KBM-7 (cell line): Measurements from ENCODE around the gene SREBF2.

Experiments
- DNase-seq: peaks from one replicate; pipeline ENCODE4 v3.0.0-alpha.2; 2015
- in situ Hi-C: fragments of 300-500 bp; cut with MboI; formaldehyde crosslinking; loops from 2 replicates; pipeline ENCODE4 v1.14.3; 2020; ENCODE audit warnings: low sequenced_read_pairs, low pct_unique_long_range_greater_than_20kb, mixed read lengths

Gene SREBF2

GRCh38 chr22:41836551-41836950, 3.6 kb downstream of the SREBF2 start:
- in situ Hi-C loops: no loop called here
- DNase-seq: no peak

- in situ Hi-C loops: no loop called here
- DNase-seq: no peak
These were observed 6.1 kb downstream of the SREBF2 start for GRCh38 chr22:41838842-41839618.

- DNase-seq: no peak
- in situ Hi-C loops: no loop called here
These were observed 7.3 kb downstream of the SREBF2 start for GRCh38 chr22:41840216-41840615.

- no peak for DNase-seq
- in situ Hi-C loops: no loop called here
These were observed 8.3 kb downstream of the SREBF2 start for GRCh38 chr22:41841085-41841712.

DNA sequence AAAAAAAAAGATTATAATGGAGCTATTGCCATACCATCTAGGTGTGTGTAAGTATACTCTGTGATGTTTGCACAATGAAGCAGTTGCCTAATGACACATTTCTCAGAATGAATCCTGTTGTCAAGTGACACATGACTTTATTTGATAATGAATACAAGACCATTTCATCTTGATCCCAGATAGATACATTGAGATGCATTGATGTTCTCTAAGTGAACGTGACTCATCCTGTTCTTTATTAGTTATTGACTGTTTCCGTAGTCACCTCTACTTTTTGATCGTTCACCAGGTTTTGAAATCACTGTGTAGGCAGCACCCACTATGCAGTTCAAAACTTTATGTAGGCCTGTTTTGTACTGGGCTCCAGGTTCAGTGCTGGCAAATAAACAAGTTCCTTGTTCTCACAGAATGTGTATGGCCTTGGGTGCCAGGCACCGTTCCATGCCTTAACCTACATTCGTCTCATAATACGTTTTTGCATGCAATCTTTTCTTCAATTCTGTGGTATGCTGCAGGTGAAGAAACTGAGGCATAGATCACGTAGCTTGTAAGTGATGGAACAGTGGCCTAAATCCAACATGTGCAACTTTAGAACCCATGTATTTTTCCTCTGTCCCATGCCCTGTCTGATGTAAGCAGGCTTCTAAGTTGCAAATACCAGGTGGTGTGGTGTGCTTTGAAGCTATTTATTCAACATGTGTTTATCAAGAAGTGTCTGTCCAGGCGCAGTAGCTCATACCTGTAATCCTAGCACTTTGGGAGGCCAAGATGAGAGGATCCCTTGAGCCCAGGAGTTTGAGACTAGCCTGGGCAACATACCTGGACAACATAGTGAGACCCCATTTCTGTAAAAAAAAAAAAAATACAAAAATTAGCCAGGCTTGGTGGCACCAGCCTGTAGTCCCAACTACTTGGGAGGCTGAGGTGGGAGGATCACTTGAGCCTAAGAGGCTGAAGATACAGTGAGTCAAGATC, 10.4 kb downstream of the SREBF2 start:
- no peak for DNase-seq
- in situ Hi-C loops: no loop called here

DNA sequence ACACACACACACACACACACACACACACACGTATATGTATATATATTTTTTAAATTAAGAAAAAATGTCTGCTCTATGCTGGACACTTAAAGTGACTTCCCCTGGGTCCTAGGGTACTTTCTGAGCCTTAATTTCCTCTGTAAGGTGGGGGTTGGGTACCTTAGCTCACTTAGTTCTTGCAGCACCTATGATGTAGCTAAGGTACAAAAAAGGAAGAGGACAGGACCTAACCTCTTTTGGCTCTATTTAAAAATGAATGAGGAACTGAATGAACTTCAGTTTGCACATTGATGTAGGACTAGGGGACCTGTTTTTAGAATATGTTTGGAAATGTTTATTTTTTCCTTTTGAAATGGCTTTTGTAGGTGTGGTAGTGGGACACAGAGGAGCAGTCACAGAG, 11.1 kb downstream of the SREBF2 start:
- in situ Hi-C loops: no loop called here
- DNase-seq: no peak

GRCh38 chr22:41844513-41844912, 11.6 kb downstream of the SREBF2 start:
- DNase-seq: no peak
- in situ Hi-C loops: no loop called here

GRCh38 chr22:41845380-41846267, 12.7 kb downstream of the SREBF2 start:
- in situ Hi-C loops: no loop called here

DNA sequence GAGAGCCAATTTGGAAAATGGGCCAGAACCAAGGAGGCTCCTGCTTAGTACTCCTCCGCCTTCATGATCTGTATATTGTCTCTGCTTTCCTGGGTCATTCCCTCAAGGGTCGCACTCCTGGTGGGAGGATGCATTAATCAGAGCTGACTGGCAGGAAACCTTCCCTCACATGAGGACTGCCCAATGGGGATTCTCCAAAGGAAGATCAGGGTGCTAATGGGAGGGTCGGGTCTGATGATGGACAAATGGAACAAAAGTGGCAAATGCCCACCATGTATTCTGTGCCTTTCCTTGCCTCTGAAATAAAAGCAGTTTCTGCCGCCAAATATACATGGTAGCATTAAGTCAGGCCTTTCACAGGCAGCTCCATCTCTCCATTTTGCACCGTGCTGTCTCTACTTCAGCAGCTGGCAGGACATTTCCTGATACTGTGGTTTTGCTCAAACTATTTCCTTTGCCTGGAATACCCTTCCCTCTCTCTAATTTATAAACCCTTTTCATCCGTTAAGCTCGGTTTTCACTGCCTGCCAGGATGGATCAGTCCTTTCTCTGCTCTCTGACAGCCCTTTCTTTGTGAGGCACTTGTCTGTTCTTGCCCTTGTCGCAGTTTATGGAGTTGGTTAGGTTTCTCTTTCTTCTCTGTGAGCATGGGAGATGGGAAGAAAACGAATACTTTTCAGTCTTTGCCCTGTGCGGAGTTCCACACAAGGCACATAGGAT, 13.5 kb downstream of the SREBF2 start:
- in situ Hi-C loops: no loop called here
- DNase-seq: no peak

More at GRCh38 chr22:41845380-41846267, 12.7 kb downstream of the SREBF2 start:
- DNase-seq: no peak

- DNase-seq: no peak
- in situ Hi-C loops: no loop called here
These were observed 14.4 kb downstream of the SREBF2 start for GRCh38 chr22:41847300-41847699.

DNA sequence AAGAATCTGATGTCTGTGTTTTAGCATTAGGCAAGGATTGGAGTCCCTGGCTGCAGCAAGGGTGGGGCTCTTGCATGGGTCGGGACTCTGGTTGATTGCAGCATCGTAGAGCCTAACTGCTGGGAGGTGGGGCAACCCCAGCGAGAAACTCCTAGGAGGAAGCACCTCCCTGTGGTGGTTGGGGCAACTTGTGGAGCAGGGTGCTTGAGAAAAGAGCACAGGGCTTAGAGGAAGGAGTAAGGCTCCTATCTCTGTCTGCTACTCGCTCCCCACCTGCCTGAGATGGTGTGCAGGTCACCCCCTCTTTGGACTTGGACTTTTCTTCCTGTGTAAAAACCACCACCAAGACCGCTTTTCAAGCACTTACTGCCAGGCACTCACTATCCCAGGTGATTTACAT, 15.6 kb downstream of the SREBF2 start:
- peak; percentile 63 for DNase-seq
- in situ Hi-C loops: no loop called here

DNA sequence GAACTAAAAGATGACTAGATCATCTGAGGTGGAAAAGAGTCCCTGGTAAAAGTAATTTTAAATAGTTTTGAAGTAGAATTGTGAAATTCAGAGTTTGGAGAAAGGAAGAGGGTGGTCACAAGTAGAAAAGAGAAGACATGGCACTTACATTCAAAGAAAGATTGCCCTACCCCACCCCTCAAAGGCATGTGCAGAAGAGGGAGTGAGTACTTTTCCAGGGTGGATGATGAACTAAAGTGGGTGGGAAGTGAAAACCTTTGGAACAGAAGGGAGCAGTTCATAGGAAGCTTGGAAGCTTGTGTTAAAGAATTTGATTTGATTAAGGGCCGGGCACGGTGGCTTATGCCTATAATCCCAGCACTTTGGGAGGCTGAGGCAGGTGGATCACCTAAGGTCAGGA, 23.6 kb downstream of the SREBF2 start:
- in situ Hi-C loops: no loop called here
- no peak for DNase-seq

GRCh38 chr22:41857155-41857859, 24.4 kb downstream of the SREBF2 start:
- in situ Hi-C loops: no loop called here
- DNase-seq: peak; percentile 84

DNA sequence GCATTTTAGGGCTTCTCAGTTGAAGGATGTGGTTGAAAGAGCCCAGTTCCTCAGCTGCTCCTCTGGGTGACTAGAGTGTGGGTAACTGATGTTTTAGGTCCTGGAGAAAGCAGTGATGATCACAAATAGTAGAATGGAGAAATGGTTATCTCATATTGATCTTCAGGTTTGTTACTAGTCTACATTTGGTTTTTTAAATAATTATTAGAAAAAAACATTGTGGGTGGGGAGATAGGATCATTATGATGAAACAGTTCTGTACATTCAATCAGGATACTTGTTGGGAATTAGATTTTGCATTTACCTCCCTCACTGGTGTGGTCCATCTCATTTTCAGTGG, 24.9 kb downstream of the SREBF2 start:
- no peak for DNase-seq
- in situ Hi-C loops: no loop called here

DNA sequence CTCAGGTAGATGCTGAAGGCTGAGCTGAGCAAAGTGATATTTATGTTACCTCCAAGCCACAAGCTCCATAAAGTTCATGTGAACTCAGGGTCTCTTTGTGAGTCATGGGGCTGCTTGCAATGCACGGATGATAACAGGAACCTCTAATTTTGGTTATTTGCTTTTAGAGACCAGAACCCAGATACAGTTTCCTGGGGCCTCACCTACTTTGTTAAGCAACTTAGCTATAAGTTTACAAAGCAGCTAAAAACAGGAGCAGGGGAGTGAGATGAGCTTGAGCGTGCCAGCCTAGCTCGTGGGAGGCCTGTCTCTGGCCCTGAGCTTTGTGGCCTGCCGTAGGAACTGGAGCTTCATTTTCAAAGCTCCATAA, 29.2 kb downstream of the SREBF2 start:
- DNase-seq: peak; percentile 38
- in situ Hi-C loops: no loop called here

DNA sequence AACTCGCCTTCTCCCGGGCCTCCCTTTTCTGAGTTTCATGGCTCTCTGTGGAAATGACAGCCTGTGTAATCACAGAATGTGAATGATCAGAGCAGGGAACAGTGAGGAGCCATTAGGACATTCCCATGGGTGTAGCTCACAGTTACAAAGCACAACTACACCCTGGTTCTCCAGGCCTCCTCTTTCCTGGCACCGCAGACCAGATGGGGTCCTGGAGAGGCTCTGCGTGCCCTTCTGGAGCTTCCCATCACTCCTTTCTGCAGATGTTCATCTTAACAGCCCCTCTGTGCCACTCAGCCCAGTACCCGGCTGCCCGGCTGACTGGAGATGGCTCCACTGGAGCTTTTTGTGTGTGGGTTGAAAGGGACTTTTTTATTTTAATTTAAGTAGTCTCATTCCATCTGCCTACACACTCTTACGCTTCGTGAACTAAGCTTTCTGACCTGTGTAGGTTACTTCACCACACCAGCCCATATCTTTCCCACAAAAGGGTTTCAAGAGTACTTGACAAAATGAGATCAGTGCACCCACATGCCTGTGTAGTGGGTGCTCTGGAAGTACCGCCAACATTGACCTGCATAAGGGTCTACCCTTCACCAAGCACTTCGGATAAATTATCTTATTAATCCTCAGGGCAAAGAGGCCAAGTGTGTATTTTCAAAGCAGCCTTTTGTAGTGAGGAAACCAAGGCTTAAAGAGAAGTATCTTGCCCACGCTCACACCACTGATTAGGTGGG, 29.8 kb downstream of the SREBF2 start:
- no peak for DNase-seq
- in situ Hi-C loops: no loop called here

GRCh38 chr22:41863472-41863871, 30.6 kb downstream of the SREBF2 start:
- DNase-seq: no peak
- in situ Hi-C loops: no loop called here
